ENCODE measurements around the gene LPCAT1.
"Not testable (repeated sequence)": the region's sequence is repeated elsewhere in the genome, so short reads cannot be mapped to it uniquely, and the experiment has no call there.

LPCAT1 gene, protein sequence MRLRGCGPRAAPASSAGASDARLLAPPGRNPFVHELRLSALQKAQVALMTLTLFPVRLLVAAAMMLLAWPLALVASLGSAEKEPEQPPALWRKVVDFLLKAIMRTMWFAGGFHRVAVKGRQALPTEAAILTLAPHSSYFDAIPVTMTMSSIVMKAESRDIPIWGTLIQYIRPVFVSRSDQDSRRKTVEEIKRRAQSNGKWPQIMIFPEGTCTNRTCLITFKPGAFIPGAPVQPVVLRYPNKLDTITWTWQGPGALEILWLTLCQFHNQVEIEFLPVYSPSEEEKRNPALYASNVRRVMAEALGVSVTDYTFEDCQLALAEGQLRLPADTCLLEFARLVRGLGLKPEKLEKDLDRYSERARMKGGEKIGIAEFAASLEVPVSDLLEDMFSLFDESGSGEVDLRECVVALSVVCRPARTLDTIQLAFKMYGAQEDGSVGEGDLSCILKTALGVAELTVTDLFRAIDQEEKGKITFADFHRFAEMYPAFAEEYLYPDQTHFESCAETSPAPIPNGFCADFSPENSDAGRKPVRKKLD

DNA sequence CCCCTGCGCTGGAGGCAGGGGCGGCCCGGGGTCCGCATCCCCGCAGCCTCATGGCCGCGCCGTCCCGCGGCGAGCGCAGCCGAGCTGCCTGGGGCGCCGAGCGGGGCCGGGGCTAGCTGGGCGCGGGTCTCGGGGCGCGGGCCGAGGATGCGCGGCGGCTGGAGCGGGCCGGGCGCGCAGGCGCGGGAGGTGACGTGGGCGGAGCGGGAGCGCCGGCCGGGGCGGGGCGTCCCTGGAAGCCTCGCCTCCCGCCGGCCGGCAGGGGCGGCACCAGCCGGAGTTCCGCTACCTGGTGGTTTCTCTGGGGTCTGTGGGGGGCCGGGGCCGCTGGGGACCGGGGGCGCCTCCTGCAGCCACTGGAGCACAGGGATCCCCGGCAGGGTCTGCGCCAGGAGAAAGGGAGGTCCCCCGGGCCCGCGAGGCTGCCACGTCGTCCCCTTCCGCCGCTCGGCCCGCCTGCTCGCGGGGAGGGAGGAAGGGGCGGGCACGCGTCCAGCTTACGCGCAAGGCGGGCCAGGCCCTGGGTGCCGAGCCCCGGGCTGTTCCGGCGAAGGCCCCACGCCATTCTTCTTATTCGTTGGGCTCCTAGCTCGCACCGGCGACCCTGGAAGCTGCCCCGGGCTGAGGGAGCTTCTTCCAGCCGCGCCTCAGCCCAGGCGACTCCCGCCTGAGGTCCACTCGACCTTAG is at the start of gene LPCAT1:
TSS of gene LPCAT1 (minus strand) at position 168 of the 688 bp plus-strand sequence. CDS start at position 52, 116 bp downstream.
- peak; percentile 59 for DNase-seq

DNA sequence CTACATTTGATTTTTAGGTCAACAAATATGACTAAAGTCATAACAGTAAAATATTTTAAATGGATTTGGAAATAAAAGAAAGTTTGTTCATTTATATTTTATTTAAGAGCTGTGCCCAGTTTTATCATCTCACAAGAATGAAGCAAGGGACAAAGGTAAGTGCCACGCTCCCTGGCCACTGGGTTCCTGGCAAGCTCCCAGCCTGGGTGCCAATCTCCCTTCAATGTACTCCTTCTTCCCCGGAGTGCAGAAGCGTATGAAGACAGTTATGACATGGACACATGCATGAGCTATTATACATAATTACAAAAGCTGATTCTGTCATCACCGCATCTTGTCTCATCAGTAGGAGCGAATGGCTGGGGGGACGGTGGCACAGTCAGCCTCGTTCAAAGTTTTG is 48.1 kb upstream of the LPCAT1 start:
- DNase-seq, result not testable (repeated sequence)

DNA sequence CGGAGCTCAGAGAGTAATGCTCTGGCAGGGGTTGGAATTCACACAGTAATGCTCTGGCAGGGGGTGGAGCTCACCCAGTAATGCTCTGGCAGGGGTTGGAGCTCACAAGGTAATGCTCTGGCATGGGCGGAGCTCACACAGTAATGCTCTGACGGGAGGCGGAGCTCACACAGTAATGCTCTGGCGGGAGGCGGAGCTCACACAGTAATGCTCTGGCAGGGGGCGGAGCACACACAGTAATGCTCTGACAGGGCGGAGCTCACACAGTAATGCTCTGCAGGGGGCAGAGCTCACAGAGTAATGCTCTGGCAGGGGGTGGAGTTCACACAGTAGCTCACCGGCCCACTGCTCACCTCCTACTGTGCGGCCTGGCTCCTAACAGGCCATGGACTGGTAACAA is 47.2 kb upstream of the LPCAT1 start:
- DNase-seq, result no peak

DNA sequence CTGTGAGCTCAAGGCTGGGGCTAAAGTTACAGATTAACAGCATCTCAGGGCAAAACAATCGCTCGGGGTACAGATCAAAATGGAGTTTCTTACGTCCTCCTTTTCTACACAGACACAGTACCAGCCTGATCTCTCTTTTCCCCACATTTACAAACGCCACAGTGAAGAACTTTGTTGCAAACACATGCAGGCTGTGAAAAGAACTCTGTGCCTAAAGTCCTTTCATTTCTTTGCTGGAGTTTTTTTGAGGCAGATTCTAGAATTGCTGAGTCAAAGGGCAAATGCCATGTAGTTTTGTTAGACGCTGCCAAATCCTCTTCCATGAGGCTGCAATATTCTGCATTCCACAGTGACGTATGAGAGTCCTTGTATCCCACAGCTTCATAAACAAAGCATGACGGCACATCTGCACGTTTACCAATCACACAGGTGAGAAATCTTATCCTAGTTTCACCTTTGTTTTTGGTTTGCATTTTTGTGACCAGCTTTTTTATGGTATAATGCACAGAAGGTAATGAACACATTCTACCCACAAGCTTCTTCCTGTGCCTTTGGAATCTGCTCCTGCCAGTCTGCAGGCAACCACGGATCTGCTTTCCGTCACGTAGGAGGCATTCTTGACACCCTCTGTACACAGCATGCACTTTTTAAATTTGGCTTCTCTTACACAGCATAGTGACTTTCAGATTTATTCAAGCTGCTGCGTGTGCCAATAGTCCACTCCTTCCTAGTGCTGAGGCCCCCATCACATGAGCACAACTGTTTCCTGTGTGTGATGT is 44.6 kb upstream of the LPCAT1 start:
- DNase-seq, result peak; percentile 70

DNA sequence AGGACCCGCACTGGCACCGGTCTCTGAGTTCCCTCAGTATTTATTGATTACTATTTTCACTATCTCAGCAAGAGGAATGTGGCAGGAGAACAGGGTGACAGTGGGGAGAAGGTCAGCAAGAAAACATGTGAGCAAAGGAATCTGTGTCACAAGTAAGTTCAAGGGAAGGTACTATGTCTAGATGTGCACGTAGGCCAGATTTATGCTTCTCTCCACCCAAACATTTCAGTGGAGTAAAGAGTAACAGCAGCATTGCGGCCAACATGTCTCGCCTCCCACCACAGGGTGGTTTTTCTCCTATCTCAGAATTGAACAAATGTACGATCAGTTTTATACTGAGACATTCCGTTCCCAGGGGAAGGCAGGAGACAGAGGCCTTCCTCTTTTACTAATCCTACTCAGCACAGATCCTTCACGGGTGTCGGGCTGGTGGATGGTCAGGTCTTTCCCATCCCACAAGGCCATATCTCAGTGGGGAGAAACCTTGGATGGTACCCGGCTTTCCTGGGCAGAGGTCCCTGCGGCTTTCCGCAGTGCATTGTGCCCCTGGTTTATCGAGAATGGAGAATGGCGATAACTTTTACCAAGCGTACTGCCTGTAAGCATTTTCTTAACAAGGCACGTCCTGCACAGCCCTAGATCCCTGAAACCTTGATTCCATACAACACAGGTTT is 43.9 kb upstream of the LPCAT1 start:
- DNase-seq, result not testable (repeated sequence)

DNA sequence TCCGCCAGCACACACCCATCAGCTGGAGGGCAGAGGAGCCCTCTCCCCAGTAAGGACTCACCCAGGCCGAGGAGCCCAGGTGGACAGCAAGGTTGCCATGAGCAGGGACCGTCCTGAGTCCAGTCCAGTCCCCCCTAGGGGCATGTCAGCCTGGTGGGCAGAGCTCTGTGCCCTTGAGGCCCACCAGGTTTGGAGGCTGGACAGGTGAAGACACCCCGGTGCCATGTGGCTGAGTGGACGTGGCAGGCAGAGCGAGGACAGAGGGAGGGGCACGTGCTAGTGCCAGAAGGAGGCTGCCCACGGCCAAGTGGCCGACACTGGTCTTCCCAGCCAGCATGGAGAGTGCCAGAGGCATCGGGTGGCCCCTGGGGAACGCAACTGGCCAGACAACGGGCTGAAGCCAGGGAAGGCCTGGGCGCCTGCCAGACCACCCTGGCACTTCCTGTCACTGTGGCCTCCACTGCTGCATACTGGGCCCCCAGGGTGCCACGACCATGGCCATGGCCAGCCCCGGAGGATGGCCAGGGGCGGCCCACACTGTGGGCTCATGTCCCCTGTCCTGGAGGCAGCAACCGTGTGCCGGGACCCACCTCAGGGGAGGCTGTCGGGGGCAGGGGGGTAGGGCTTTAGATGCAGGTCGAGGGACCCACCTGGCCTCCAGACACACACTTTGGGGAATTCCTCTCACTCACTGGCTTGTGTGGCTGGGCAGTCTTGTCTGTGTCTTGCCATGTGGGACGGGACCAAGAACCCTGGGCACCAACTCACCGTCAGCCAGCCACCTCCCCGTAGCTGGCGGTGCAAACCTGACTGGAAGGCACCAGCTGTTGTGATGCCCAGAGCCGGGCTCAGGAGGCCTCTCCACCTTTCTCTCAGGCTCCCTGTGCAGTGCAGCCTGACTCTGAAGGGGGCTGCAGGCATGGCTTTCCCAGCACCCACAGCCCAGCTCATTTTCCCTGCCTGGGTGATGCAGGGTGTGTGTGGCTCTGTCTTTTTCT is 42.3 kb upstream of the LPCAT1 start:
- DNase-seq, result no peak

DNA sequence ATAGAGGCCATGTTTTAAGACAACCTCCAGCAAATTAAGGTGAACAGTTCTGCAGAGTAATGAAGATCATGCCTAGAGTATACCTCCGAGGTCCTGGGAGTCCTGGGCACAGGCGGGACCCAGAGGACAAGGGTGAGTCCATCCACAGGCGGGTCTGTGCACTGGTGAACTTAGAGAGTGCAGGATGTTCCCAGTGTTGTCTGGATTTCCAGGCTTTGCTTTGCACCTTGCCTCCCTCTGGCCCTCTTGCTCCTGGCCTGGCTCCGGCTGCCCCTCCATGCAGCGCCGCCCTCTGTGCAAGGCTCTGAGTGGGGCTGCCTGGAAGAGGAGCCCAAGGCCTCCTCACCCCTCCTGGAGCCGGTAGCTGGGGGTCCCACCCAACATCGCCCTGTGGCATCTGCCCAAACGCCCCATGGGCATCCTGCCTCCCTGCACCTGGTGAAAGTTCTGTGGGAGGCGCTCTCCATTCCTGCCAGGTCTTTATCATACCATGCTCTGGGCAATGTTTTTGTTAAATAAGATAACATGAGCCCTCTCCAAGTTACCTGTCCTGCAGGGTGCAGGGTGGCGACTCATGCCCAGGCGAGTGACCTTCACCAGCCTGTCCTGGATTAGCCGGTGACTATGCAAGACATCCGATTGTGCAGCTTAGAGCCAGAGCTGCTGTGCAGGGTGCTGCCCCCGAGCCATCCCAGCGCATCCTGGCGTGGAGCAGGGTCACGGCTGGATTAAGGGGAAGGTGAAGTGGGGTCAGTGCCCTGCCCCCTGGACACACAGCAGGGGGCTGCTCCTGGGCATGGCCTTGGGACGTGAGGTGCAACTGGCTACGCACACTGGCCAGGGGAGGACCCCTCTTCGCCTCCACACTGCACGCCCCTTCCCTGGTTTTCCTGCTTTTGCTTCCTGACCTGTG is 41.3 kb upstream of the LPCAT1 start:
- no peak for DNase-seq

DNA sequence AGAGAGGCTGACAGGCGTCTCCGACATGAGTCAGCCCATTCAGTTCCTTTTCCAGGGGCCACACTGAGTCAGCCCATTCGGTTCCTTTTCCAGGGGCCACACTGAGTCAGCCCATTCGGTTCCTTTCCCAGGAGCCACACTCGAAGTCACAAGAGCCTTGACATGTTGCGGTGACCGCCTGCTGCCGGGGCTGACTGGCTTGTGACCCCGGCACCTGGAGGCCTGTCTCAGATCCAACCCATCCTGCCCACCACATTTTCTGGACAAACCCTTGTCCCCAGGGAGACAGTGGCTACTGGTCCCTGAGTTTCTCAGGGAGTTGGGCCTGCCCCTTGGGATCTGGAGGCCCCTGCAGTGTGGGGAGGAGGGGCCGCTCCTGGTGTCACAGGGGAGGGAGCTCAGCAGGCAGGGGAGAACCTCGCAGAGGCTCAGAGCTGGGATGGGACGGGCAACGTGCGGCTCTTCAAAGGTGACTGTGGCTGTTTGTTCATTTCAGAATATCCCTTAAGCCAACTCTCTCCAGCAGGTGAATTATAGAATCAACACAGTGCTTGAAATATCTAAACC is 40.5 kb upstream of the LPCAT1 start:
- no peak for DNase-seq

DNA sequence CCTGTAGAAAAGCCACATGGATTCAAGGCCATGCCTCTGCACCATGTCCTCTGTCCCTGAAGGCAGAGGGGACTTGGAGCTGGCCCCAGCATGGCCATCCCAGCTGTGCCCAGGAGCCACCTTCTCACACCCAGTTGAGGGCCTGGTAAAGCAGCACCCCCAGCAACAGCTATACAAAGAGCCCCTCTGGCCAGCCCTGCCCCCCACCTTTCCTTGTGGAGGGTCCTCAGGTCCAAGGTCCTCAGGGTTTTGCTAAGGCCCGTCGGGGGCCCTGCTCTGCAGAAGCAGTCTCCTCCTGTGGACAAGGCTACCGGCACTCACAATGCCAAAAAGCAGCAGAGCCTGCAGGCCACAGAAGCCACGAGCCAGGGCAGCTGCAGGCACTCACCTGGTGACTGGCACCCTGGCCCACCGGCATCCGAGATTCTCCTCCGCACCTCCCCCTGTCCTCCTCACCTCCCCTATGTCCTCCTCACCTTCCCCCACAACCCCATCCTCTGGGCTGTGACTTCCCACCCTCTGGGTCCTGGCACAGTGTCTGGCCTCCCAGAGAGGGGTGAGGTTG is 39.9 kb upstream of the LPCAT1 start:
- no peak for DNase-seq

DNA sequence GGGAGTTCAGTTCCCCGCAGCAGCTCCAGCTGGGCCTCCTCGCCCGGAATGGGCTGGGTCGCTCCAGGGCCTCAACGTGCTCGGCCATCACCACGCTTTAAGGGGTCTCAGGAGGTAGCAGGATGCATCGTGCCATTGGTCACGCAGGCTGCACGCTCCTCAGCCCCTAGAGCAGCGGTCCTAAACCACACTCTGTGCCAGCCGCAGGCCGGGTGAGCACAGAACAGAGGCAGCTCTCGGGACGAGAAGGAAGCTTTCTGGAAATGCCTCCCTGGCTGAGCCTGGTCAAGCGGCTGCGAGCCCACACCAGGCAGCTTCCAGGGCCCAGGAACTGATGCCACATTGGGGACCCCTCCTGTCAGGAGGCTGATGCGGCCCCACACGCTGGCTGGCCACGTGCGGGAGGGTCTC is 39.3 kb upstream of the LPCAT1 start:
- DNase-seq, result no peak

DNA sequence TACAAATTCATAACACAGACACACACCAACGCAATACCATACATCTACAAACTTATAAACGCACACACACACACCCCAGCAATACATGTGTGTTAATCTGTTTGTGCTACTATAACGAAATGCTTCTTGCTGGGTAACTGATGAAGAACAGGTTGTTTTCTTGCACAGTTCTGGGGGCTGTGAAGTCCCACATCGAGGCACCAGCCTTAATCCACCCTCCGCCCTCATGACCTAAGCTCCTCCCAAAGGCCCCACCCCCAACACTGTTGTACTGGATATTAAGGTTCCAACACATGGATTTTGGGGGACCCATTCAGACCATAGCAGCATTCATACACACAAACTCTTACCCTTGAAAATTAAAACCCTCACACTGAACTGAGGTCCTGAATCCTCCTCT is 38.8 kb upstream of the LPCAT1 start:
- no peak for DNase-seq

DNA sequence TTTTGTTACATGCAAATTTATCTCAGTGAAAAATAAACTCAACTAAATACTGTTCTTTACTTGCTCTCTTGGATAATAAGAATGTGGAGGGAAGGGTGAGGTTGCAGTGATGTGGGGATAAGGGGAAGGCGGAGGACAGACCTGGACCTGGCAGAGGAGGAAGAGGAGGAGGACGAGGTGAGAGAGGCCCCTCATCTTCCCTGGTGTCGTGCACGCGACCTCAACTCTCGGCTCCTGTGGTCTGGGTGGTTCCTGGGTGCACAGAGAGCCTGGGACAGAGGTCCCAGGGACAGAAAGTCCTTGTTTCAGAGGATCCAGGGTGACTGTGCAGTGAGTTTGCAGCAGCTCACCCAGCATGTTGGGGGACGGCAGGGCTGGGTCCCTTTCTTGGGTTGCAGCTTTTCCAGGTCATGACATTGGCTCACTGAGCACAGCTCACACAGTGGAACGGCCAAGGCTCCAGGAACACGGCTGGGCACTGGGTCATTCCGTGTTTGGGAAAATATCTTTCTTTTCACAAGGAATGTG is 37.7 kb upstream of the LPCAT1 start:
- no peak for DNase-seq

DNA sequence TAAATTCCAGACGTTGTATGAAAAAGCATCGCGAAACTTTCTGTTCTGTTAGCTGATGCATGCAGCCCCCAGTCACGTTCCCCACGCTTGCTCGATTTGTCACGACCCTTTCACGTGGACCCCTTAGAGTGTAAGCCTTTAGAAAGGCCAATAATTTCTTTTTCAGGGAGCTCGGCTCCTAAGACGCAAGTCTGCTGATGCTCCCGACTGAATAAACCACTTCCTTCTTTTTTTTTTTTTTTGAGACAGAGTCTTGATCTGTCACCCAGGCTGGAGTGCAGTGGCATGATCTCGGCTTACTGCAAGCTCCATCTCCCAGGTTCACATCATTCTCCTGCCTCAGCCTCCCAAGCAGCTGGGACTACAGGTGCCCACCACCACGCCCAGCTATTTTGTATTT is 36.7 kb upstream of the LPCAT1 start:
- not testable (repeated sequence) for DNase-seq

DNA sequence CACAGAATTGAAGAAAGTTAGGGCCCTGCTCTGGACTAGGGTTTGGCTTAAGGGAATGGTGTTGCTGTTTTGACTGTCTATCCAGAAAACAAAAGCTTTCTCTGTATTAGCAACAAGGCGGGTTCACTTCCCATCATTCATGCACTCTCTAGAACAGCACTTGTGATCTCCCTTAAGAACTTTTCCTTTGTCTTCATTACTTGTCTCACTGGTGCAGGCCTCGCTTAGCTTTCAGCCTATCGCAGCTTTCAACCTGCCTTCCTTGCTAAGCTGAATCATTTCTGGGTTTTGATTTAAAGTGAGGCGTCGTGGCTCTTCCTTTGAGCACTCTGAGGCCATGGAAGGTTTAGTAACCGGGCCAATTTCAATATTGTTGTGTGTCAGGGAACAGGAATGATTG is 35.2 kb upstream of the LPCAT1 start:
- DNase-seq, result no peak

DNA sequence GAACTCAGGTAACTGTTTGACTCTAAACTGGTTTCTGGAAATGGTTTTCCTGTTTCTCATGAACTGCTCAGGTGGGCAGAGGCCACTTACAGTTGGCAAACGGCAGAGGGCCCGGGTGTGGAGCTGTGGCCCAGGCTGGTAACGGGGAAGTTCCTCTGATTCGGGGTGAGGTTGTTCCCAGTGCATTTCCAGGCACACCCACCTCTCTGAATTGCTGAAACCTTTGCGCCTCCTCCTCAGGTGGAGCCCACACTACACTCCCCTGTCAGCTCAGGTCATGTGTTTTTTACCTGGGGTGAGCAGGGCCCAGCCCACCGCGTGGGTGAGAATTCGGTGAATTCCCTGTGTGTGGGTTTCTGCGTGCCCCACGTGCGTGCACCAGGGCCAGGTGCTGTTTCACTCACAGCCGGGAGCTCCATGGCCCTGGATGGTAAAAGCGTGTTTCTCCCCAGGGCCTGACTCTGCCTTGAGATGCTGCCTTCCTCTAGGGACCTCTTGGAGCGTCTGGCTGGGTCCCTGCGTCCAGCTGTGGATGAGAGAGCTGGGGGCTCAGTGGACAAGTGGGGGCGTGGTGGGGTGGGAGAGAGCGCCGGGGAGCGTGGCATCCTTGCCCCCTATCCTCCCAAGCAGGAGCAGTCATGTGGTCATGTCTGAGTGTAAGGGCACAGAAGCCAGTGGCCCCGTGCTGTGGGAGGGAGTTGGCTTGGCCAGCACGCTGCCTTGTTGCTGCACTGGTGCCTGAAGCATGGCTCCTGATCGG is 33.5 kb upstream of the LPCAT1 start:
- no peak for DNase-seq

DNA sequence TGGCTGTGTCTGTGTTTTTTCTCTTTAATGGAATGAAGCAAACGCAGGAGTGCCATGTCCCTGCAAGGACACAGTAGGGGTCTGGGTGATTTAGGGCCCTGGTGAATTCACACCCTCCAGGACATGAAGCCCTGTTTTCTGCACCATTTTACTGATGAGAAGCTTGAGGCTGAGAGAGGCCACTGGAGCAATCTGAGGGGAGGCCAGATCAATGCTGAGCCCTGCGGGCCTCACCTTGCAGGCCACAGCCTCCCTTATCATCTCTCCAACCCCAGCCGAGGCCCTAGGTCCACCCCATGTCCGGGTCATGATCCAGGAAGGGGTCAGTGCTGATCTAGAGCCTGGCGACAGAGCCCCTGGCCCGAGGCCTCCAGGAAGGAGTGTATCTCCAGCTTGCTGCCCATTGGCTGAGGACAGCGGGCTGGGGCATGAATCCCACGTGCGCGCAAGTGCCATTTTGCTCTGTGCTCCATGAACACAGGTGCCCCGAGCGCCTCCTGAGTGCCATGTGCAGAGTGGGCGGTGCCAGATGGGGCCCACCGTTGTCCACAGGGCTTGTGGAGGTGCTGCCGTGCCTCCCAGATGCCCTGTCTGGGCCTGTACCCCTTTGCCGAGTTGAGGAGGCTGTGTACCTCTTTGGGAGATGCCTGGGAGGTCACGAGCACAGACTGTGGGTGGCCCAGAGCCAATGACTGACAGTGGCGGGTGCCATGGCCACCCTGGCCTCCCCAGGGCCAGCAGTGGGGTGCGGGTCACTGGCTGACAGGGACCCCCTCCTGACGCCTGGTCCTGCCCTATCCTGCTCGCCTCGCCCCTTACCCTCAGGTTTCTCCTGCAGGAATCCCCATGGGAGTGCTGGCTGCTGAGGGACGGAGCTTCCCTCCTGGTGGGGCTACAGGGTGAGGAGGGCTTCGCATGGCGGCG is 32.3 kb upstream of the LPCAT1 start:
- no peak for DNase-seq
